IPS-NIHi7 (cell line): ENCODE measurements around the gene NRXN3.
A peak's percentile ranks its signal among the peaks of the same experiment; 100 is the strongest.

Source experiments
- DNase-seq: peaks from one replicate; pipeline ENCODE4 v3.0.0; 2012; ENCODE audit warnings: mixed read lengths; ENCODE audit errors: extremely low spot score

The NRXN3 gene

GRCh38 chr14:79528828-79529416 is 1358.7 kb downstream of the NRXN3 start:
- DNase-seq, result no peak

- DNase-seq, result no peak
Measured at GRCh38 chr14:79530555-79530954, 1360.4 kb downstream of the NRXN3 start.

DNA sequence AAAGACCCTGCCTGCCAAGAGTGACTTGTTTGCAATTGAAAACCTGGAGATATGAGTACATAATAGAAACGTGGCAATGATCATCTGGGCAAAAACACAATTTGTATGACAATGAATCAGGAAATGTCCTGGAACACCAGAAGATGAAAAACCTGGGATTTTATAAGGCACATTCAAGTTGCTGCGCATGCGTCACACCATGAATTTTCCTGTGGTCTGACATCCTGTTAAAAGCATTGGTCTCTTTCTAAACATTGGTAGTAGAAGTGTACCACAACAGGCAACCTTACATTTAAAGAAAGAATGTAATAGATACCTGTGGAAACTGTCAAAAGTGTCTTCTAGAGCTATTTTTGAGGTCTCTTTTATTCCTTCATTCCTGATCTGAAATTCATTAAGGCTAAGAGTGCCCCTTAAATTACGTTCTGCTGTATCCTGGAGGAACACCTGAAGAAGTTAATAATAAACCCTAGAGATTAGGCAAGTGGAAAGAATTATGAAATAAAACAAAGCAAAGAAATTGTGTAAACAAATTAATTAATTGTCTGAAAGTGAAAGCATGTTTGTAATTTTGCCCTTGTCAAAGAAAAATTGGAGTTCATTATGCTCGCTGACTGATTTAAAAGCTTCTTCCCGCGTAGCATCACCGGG is 1364.7 kb downstream of the NRXN3 start:
- no peak for DNase-seq

DNA sequence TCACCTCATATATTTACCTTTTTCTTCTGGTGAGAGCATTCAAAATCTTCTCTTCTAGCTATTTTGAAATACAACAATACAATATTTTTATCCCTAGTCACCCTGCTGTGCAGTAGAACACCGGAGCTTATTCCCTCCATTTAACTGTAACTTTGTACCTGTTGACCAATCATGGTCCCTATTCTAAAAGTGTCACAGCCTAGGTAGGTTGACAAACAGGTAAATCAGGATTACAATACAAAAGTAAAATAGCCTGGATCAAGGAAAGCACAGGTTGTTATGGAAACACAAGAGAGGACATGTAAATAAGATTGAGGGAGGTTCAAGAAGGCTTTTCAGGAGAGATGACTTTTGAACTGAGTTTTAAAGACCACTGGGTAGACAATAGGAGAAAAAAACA is 1370.2 kb downstream of the NRXN3 start:
- DNase-seq, result no peak

- no peak for DNase-seq
Measured at GRCh38 chr14:79542121-79542520, 1371.9 kb downstream of the NRXN3 start.

DNA sequence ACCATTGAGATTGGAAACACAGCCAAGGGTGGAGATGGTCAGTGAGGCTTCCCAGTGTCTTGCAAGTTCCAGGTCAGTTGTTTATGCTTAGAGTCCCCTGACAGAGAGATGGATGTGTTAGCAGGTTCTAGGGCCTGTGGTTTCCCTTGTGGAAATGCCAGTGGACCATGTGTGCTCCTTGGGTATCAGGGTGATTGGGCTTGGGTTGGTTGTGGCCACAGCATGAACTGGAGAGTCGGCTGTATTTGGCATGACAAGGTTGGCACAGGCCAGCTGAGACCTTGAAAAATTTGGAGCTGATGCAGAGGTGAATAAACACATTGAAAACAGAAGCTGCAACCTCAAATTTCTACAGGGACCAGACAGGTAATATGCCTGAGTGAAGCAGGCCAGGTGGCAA is 1373.2 kb downstream of the NRXN3 start:
- no peak for DNase-seq

DNA sequence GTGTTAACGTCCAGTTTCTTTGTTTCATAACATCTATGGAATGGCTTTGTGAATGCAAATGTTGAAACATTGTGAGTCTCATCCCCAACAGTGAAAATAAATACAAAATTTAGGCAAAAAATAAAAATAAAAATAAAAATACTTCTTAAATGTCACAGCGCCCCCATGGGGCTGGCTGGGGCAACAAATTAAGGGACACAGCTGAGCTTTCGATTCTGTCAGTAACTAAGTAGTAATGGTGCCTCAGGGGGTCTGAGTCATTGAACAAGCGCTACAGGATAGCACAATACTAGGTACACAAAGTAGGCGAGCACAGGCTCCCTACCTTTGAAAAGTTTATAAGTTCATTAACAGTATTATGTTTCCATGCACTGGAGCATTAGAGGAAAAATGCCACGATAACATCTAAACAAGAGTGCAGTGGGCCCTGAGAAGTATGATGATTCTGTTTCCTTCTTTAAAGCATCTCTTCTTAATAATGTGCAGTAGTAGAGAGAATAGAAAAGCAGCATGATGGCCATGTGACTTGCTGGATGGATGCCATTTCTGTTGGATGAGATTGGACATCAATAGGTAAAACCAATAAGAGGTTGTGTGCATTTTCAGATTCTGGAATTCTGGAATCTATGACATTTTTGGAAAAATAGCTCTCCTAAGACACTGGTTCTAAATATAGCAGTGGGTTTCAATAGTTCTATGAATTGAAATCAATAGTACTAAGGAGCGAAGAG is 1374.0 kb downstream of the NRXN3 start:
- DNase-seq, result peak; percentile 80

DNA sequence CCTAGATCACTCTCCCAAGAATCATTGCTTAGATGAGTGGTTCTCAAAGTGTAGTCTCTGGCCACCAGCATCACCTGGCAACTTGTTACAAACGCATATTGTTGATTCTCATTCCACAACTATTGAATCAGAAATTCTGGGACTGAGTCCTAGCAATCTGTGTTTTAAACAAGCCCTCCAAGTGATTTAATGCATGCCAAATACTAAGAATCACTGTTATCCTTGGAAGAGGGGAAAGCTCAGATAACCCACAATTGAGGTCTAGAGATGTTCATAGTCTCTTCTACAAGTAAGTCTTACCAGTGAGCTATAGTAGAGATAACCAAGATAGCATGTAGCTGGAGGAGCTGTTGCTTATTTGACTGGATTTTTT is 1374.5 kb downstream of the NRXN3 start:
- no peak for DNase-seq

DNA sequence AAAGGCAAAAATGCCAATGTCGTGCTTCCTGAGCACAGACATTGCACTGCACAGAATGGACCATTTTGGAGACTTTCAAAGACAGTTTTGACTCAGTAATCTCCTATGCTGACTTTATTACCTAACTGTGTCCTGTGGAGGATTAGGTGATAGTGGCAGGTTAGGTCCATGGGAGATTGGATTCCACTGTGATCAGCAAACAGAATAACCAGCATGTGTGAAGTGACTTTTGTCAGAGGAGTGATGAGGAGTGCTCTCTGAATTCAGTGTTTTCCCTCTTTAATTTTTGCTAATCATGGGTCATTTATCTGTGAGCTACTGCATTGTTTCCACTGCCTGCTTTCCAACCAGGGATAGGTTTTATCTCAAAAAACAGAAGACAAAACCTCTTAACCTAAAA is 1378.7 kb downstream of the NRXN3 start:
- DNase-seq, result no peak

DNA sequence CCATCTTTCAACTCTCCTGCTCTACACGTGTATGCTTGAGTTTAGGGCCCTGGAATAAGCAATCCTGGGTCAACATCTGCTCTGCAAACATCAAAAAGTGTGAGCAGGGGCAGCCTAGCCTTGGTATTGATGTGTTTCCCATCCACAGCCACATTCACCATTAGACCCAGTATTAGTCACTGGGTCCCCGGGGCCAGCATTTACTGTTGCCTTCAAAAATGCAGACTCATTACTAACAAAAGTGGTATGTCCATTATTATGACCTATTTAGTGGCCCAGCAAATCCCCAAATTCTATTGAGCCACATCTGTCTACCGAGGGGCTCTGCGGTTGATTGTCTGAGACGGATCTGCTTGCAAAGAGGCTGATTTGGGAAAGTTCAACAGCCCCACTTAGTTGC is 1379.3 kb downstream of the NRXN3 start:
- DNase-seq, result no peak

DNA sequence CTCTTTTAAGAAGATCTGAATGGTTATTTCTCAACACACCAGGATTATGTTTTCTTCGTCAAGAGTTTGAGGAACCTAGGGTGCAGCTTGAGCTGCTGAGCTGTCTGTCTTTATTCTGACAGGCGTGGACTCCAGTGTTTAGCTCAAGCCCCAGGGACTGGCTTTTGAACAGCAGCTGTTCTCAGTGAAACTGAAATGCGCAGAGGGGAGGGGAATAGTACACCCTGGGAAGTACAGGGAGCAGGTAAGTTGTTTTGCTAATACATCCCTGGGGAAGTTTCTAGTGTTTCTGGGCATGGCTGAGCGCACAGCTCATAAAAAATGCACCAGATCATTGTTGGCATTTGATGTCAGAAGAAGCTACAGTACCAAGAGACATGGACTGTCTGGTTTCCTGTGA is 1381.3 kb downstream of the NRXN3 start:
- no peak for DNase-seq

DNA sequence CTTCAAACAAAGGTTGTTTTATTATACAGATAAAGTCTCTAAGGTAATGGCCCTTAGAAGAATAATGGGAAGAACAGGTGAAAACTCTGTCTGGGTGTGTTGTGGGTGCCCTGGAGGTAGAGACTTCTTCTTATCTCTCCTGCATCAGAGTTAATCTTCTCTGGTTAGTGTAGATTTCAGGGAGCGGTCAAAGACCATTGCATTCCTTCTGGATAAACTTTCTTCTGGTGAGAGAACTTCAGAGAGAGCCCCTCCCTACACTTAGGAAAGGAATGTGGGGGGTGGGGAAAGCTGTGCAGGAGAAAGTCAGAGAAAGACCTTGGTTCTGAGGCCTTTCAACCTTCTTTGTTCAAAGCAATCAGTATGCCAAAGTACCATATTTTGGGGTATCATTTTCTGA is 1382.6 kb downstream of the NRXN3 start:
- DNase-seq, result peak; percentile 38

DNA sequence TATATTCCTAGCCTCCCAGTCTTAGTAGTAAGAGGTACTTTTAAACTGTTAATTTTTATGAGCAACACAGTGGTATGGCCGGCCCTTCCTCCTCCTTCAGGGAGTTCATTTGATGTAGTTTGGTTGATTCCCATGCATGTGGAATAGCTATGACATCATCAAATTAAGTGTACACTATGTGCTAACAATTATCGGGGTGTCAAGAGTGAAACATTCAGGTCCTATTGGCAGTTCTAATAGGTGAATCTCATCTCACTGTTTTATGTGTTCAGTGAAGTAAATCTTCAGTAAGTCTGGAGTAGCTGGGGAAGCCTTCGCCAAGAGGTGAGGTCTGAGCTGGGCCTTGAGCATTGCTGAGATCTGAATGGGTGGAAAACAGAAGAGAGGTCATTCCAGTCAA is 1384.6 kb downstream of the NRXN3 start:
- no peak for DNase-seq

GRCh38 chr14:79555429-79555828 is 1385.3 kb downstream of the NRXN3 start:
- no peak for DNase-seq

DNA sequence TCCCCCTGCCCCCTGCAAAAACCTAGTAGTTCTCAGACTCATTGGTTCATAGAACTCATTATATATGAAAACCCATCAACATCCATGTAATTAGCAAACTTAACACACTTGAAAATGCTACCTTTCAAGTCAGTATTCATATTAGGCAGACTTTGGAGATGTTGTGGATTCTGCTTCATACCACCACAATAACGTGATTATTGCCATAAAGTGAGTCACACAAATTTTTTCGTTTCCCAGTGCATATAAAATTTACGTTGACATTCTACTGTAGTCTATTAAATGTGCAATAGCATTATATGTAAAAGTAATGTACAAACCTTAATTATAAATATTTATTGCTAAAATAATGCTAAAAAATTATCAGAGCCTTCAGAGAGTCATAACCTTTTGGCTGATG is 1387.1 kb downstream of the NRXN3 start:
- no peak for DNase-seq

GRCh38 chr14:79562185-79562584 is 1392.0 kb downstream of the NRXN3 start:
- DNase-seq, result no peak

- no peak for DNase-seq
Measured at GRCh38 chr14:79564371-79564770, 1394.2 kb downstream of the NRXN3 start.

DNA sequence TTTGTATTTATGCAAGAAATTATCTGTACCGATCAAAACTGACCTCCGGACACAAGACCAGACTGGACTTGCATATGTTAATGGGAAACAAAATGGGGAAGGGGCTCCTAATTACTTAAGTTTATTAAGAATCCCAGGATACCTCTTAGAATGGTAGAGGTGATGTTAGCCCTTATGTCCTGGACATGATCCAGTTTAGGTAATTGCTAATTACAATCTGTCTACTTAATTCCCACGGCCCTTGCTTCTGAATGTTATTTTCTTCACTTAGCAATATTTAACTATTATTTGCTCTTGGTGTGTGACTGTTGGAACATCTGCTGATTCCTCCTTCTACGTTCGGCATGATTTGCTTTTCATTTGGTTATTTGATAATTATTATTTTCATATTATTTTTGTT is 1397.1 kb downstream of the NRXN3 start:
- no peak for DNase-seq

DNA sequence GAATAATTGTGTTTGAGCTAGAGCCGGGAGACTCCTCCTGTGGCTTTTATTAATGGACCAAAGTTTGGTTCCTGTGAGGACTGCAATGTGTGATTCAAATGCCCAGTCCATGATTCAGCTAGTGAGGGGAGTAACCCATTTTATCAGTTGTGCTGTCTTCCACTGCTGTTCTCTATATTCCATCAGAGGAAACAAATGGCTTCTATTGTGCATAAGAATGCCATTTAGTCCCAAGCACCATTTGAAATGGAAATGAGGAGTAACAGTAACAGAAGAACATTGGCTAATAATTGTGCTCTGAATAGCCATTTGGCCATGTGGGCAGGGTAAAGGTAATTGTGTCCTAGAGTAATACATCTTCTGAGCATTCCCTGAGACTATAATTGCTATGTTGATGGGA is 1398.4 kb downstream of the NRXN3 start:
- no peak for DNase-seq

DNA sequence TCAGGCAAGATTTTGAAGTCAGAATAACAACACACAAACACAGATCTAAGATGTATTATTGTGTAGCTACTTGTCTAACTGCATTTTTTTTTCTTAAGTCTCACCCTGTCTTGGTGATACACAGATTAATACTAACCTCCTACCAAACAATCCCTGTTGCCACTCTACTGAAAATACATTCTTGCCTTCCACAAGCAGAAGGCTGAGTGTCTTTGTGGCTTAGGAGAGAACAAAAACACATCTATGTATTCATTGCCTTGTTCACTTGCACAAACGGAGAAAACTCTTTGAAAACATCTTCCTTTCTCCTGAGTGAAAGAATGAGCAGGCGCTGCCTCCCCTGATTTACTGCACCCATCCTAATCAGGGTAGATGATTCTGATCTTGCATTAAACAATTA is 1398.9 kb downstream of the NRXN3 start:
- DNase-seq, result no peak

DNA sequence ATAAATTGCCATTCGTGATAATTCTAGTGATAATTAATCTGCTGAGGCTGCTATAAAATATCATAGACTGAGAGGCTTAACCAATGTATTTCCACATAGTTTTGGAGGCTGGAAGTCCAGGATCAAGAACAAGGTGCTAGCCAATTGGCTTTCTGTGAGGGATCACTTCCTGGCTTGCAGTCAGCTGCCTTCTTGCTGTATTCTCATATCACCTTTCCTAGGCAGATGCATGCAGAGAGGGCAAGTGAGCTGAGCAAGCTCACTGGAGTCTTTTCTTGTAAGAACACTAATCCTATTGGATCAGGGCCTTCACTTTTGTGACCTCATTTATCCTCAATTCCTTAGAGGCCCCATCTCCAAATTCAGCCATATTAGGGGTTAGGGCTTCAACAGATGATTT is 1400.5 kb downstream of the NRXN3 start:
- DNase-seq, result no peak

- no peak for DNase-seq
Measured at GRCh38 chr14:79571366-79571765, 1401.2 kb downstream of the NRXN3 start.

GRCh38 chr14:79573486-79573885 is 1403.3 kb downstream of the NRXN3 start:
- DNase-seq, result no peak
